Neural progenitor cell (in vitro differentiated cells): ENCODE data around the gene PGC. TPM values are rescaled to one million over a fixed set of nuclear protein-coding genes. Genes with fewer than 3 reads are reported as not detected.

Experiments used
- DNase-seq: peaks from one replicate; pipeline ENCODE4 v3.0.0-alpha.2; 2016; ENCODE audit warnings: low spot score
- H2AFZ ChIP-seq: fragments of 200-600 bp; sonication (generic); replicated peaks from 2 replicates; pipeline ENCODE4 v1.6.1; 2016; ENCODE audit warnings: antibody characterized with exemption
- H3F3A ChIP-seq: fragments of 200-600 bp; sonication (generic); 2 replicates; pipeline ENCODE4 v1.6.1; 2016; ENCODE audit warnings: antibody characterized with exemption, low read depth
- H3K27ac ChIP-seq: fragments of 200-600 bp; sonication (generic); 2 replicates; pipeline ENCODE4 v1.5.1; 2016; ENCODE audit warnings: mild to moderate bottlenecking
- H3K27me3 ChIP-seq: fragments of 200-600 bp; sonication (generic); 2 replicates; pipeline ENCODE4 v1.6.1; 2016; ENCODE audit warnings: mild to moderate bottlenecking, moderate library complexity
- H3K36me3 ChIP-seq: fragments of 200-600 bp; sonication (generic); 2 replicates; pipeline ENCODE4 v1.5.1; 2016
- H3K4me1 ChIP-seq: fragments of 200-600 bp; sonication (generic); 2 replicates; pipeline ENCODE4 v1.6.1; 2016; ENCODE audit warnings: mixed run types
- H3K4me2 ChIP-seq: fragments of 200-600 bp; sonication (generic); 2 replicates; pipeline ENCODE4 v1.6.1; 2016
- H3K4me3 ChIP-seq: fragments of 200-600 bp; sonication (generic); 2 replicates; pipeline ENCODE4 v1.5.1; 2016
- H3K79me2 ChIP-seq: fragments of 200-600 bp; sonication (generic); 2 replicates; pipeline ENCODE4 v1.6.1; 2016; ENCODE audit warnings: low read depth
- H3K9ac ChIP-seq: fragments of 200-600 bp; sonication (generic); 2 replicates; pipeline ENCODE4 v1.6.1; 2016
- H3K9me3 ChIP-seq: fragments of 200-600 bp; sonication (generic); 2 replicates; pipeline ENCODE4 v1.5.1; 2016; ENCODE audit warnings: low read depth
- H4K20me1 ChIP-seq: fragments of 200-600 bp; sonication (generic); 2 replicates; pipeline ENCODE4 v1.6.1; 2016; ENCODE audit warnings: low read depth
- H3K27ac Mint-ChIP-seq: 3 replicates; pipeline ENCODE4 v1.8.0; 2021; ENCODE audit warnings: mixed read lengths
- H3K27me3 Mint-ChIP-seq: 2 replicates; pipeline ENCODE4 v1.8.0; 2022; ENCODE audit warnings: low read depth, mild to moderate bottlenecking, inconsistent platforms, moderate library complexity, mixed read lengths; ENCODE audit not compliant: insufficient read depth
- H3K36me3 Mint-ChIP-seq: 3 replicates; pipeline ENCODE4 v1.8.0; 2021; ENCODE audit warnings: mixed read lengths
- H3K4me1 Mint-ChIP-seq: 3 replicates; pipeline ENCODE4 v1.8.0; 2021; ENCODE audit warnings: mixed read lengths
- H3K4me3 Mint-ChIP-seq: 3 replicates; pipeline ENCODE4 v1.8.0; 2021; ENCODE audit warnings: mild to moderate bottlenecking, moderate library complexity, mixed read lengths
- H3K9me3 Mint-ChIP-seq: 3 replicates; pipeline ENCODE4 v1.8.0; 2020; ENCODE audit warnings: mixed read lengths
- EZH2 ChIP-seq: fragments of 200-600 bp; sonication (generic); IDR thresholded peaks from 2 replicates; pipeline ENCODE4 v1.6.1; 2017; ENCODE audit warnings: antibody characterized with exemption, mild to moderate bottlenecking, moderate library complexity
- EZH2phosphoT487 ChIP-seq: fragments of 200-600 bp; sonication (generic); IDR thresholded peaks from 2 replicates; pipeline ENCODE4 v1.6.1; 2017; ENCODE audit warnings: antibody characterized with exemption
- total RNA-seq: library from RNA; depleted of rRNA; stranded (reverse); fragments of >200 nt; gene quantifications from 2 replicates; pipeline ENCODE4 v1.2.3, GENCODE V29; 2015; ENCODE audit warnings: low replicate concordance
- TF ChIP-seq, protein P1 (sequence below): fragments of 200-600 bp; sonication (generic); IDR thresholded peaks from 2 replicates; pipeline ENCODE4 v1.5.1; 2017; ENCODE audit warnings: antibody characterized with exemption, mild to moderate bottlenecking

The PGC gene
- total RNA-seq, 1 donor from 2014 or later, result not detected

- Histone ChIP-seq H3K79me2 (no peaks in the 10 kb centered on the region), H3K4me2 (no peak overlapping the region), H2AFZ (no peak overlapping the region), H3K27me3 (no peaks in the 10 kb centered on the region), H4K20me1 (no peaks in the 10 kb centered on the region), H3K36me3 (no peaks in the 10 kb centered on the region), H3K9me3 (no peaks in the 10 kb centered on the region), H3K4me3 (no peak overlapping the region), H3K9ac (no peak overlapping the region), H3F3A (no peaks in the 10 kb centered on the region), H3K27ac (no peak overlapping the region), H3K4me1 (no peaks in the 10 kb centered on the region)
- H3K4me3 Mint-ChIP-seq, result no peak overlapping the region
- peaks cover 5% of the 10 kb centered on the region for H3K4me1 Mint-ChIP-seq
- TF ChIP-seq EZH2phosphoT487, result no peak
- TF ChIP-seq, protein P1, sequence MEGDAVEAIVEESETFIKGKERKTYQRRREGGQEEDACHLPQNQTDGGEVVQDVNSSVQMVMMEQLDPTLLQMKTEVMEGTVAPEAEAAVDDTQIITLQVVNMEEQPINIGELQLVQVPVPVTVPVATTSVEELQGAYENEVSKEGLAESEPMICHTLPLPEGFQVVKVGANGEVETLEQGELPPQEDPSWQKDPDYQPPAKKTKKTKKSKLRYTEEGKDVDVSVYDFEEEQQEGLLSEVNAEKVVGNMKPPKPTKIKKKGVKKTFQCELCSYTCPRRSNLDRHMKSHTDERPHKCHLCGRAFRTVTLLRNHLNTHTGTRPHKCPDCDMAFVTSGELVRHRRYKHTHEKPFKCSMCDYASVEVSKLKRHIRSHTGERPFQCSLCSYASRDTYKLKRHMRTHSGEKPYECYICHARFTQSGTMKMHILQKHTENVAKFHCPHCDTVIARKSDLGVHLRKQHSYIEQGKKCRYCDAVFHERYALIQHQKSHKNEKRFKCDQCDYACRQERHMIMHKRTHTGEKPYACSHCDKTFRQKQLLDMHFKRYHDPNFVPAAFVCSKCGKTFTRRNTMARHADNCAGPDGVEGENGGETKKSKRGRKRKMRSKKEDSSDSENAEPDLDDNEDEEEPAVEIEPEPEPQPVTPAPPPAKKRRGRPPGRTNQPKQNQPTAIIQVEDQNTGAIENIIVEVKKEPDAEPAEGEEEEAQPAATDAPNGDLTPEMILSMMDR, result no peak
- TF ChIP-seq EZH2, result no peak
- H3K27ac Mint-ChIP-seq, result peak overlapping the region; percentile 46
- H3K36me3 Mint-ChIP-seq, result no peaks in the 10 kb centered on the region
- no peak for DNase-seq
- H3K27me3 Mint-ChIP-seq, result peaks cover 4% of the 10 kb centered on the region
- H3K9me3 Mint-ChIP-seq, result no peaks in the 10 kb centered on the region
Observed at GRCh38 chr6:41690541-41691330, 56.5 kb downstream of the PGC start.

GRCh38 chr6:41689171-41690008, 57.8 kb downstream of the PGC start:
- Histone ChIP-seq H3K4me3 (no peak overlapping the region), H3K79me2 (no peaks in the 10 kb centered on the region), H3K27me3 (peaks cover 7% of the 10 kb centered on the region), H3K36me3 (no peaks in the 10 kb centered on the region), H3F3A (no peaks in the 10 kb centered on the region), H3K27ac (no peak overlapping the region), H2AFZ (no peak overlapping the region), H3K4me2 (no peak overlapping the region), H3K4me1 (no peaks in the 10 kb centered on the region), H3K9ac (no peak overlapping the region), H4K20me1 (no peaks in the 10 kb centered on the region), H3K9me3 (no peaks in the 10 kb centered on the region)
- H3K4me1 Mint-ChIP-seq, result peaks cover 5% of the 10 kb centered on the region
- TF ChIP-seq EZH2phosphoT487, result no peak
- TF ChIP-seq, protein P1, result no peak
- TF ChIP-seq EZH2, result no peak
- H3K4me3 Mint-ChIP-seq, result no peak overlapping the region
- no peak overlapping the region for H3K27ac Mint-ChIP-seq
- no peak for DNase-seq
- H3K27me3 Mint-ChIP-seq, result peaks cover 2% of the 10 kb centered on the region
- no peaks in the 10 kb centered on the region for H3K9me3 Mint-ChIP-seq
- no peaks in the 10 kb centered on the region for H3K36me3 Mint-ChIP-seq

- Histone ChIP-seq H3K4me3 (no peak overlapping the region), H3F3A (no peaks in the 10 kb centered on the region), H3K27ac (no peak overlapping the region), H3K4me2 (no peak overlapping the region), H2AFZ (no peak overlapping the region), H3K27me3 (peaks cover 14% of the 10 kb centered on the region), H3K4me1 (no peaks in the 10 kb centered on the region), H3K36me3 (no peaks in the 10 kb centered on the region), H3K9ac (no peak overlapping the region), H3K9me3 (no peaks in the 10 kb centered on the region), H3K79me2 (no peaks in the 10 kb centered on the region), H4K20me1 (no peaks in the 10 kb centered on the region)
- Mint-ChIP-seq H3K4me3 (no peak overlapping the region), H3K27me3 (peaks cover 2% of the 10 kb centered on the region), H3K9me3 (no peaks in the 10 kb centered on the region), H3K36me3 (no peaks in the 10 kb centered on the region), H3K4me1 (peaks cover 7% of the 10 kb centered on the region), H3K27ac (peak overlapping the region; percentile 97)
- no peak for DNase-seq
- TF ChIP-seq EZH2 (no peak), EZH2phosphoT487 (no peak)
- TF ChIP-seq, protein P1, result no peak
Observed at GRCh38 chr6:41688256-41688965, 58.8 kb downstream of the PGC start.
